GM12864 (cell line): ENCODE results near the gene SAP130.

Source experiments
- DNase-seq: peaks from one replicate; pipeline ENCODE4 v3.0.0-alpha.2; 2011; ENCODE audit warnings: low read depth
- H3K4me3 ChIP-seq: 2 replicates; pipeline ENCODE4 v1.5.1; 2011; ENCODE audit warnings: mild to moderate bottlenecking, low read depth, low read length, control low read depth
- TF ChIP-seq, protein P1 (sequence below): IDR thresholded peaks from 2 replicates; pipeline ENCODE4 v1.5.1; 2011; ENCODE audit warnings: low read depth, mild to moderate bottlenecking, moderate library complexity, low read length, control low read depth, inconsistent platforms; ENCODE audit errors: missing control alignments

Gene SAP130

GRCh38 chr2:127906206-127906926 lies 121.5 kb downstream of the SAP130 start:
- H3K4me3 ChIP-seq: no peak overlapping the region
- DNase-seq: no peak
- TF ChIP-seq, protein P1, sequence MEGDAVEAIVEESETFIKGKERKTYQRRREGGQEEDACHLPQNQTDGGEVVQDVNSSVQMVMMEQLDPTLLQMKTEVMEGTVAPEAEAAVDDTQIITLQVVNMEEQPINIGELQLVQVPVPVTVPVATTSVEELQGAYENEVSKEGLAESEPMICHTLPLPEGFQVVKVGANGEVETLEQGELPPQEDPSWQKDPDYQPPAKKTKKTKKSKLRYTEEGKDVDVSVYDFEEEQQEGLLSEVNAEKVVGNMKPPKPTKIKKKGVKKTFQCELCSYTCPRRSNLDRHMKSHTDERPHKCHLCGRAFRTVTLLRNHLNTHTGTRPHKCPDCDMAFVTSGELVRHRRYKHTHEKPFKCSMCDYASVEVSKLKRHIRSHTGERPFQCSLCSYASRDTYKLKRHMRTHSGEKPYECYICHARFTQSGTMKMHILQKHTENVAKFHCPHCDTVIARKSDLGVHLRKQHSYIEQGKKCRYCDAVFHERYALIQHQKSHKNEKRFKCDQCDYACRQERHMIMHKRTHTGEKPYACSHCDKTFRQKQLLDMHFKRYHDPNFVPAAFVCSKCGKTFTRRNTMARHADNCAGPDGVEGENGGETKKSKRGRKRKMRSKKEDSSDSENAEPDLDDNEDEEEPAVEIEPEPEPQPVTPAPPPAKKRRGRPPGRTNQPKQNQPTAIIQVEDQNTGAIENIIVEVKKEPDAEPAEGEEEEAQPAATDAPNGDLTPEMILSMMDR: no peak

- TF ChIP-seq, protein P1: no peak
- no peak for DNase-seq
- no peak overlapping the region for H3K4me3 ChIP-seq
Observed at GRCh38 chr2:127901339-127902056, 126.4 kb downstream of the SAP130 start.

DNA sequence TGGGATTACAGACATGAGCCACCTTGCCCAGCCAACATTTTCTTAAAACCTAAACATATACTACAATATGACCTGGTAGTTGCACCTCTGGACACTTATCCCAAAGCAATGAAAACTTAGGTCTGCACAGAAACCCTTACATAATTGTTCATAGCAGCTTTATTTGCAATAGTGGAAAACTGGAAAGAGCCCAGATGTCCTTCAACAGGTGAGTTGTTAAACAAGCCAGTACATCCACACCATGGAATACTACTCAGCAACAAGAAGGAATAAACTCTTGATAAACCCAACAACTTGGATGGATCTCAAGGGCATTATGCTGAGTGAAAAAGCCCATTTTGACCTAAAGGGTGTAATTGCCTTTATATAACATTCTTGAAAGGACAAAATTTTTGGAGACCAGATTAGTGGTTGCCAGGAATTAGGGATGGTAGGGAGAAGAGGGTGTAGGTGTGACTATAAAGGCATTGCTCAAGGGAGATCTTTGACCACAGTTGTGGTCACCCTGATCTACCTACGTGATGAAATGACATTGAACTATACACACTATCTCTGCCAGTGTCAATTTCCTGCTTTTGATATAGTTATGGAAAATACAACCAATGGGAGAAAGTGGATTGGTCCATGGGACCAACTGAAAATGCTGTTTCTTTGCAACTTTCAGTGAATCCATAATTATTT lies 130.2 kb downstream of the SAP130 start:
- no peak overlapping the region for H3K4me3 ChIP-seq
- no peak for DNase-seq
- TF ChIP-seq, protein P1: no peak

DNA sequence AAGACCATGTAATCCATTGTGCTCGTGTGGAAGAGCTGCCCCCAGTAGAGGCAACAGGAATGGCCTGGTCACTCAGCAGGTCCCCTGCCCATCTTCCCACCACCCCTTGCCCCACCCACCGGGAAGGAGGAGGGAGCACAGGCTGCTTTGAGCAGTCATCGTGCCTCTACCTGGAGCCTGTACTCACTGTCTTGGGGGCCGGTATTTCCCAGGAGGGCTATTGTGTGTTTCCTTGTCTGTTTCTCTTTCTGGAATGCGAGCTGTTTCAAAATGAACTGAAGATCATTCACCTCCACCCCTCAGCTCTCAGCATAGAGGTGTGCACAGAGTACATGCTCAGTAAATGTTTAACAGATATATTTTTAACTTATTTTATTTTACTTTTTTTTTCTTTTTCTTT lies 134.4 kb downstream of the SAP130 start:
- no peak overlapping the region; the same call in 1 of the 2 replicates for H3K4me3 ChIP-seq
- TF ChIP-seq, protein P1: no peak
- DNase-seq: no peak

GRCh38 chr2:127893033-127893432 lies 134.8 kb downstream of the SAP130 start:
- no peak for DNase-seq
- H3K4me3 ChIP-seq: no peak overlapping the region; the same call in 1 of the 2 replicates
- TF ChIP-seq, protein P1: no peak

- DNase-seq: no peak
- TF ChIP-seq, protein P1: no peak
- no peak overlapping the region for H3K4me3 ChIP-seq
Observed at GRCh38 chr2:127891811-127892210, 136.0 kb downstream of the SAP130 start.
